Subcutaneous adipose tissue (tissue), 4 donors: ENCODE results near the gene THSD7B. TPM values are rescaled to one million over a fixed set of nuclear protein-coding genes. Genes with fewer than 3 reads are reported as not detected.

Source experiments
- CTCF ChIP-seq: fragments of 450-650 bp; IDR thresholded peaks from one replicate; pipeline ENCODE4 v1.5.1; 2016; ENCODE audit warnings: low read depth, mild to moderate bottlenecking, control low read depth, antibody characterized with exemption, moderate library complexity
- total RNA-seq, 4 donors: library from RNA; depleted of rRNA; stranded (reverse); fragments of >200 nt; gene quantifications; one replicate each; pipeline ENCODE4 v1.1.0, GENCODE V29; 2016

Gene THSD7B
- total RNA-seq, 4 donors from 2014 or later: 2.0 to 5.1 (median 2.8) TPM

DNA sequence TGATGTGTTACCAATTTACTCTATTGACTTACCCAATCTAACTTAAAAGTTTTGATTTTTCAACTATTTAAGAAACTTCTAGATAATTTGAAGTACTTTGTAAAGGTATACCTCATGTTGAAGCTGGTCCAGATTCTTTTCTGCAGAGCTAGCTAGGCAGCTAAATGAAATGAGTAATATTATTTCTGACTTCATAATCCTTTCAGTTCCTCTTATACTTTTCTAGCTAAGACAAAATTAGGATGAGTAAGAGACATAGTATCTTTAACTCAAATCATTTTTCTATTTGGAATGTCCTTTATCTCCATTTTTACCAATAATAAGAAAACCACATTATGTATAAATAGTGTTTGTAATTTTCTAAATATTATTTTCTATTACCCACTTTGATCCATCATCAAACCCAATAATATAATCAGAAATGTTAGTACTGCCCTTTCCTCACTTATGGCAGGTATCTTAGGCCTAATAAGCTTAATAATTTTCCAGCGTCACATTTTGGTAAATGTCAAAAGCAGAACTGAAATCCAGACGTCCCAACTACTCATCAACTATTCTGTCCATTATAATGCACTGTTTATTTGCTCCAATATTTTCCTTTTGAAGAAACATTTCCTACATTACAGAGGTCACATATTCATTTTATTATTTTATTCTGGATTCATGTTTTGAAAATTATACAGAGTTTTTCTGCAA lies 456.6 kb downstream of the THSD7B start:
- TF ChIP-seq CTCF: no peak

DNA sequence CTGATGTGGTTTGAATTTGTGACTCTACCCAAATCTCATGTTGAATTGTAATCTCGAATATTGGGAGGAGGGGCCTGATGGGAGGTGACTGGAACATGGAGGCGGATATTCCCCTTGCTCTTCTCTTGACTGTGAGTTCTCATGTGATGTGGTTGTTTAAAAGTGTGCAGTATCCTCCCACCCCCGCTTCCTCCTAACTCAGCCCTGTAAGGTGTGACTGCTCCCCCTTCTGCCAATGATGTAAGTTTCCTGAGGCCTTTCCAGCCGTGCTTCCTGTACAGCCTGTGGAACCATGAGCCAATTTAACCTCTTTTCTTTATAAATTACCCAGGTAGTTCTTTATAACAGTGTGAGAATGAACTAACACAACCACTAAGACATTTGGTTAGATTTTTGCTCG lies 458.4 kb downstream of the THSD7B start:
- no peak for TF ChIP-seq CTCF

DNA sequence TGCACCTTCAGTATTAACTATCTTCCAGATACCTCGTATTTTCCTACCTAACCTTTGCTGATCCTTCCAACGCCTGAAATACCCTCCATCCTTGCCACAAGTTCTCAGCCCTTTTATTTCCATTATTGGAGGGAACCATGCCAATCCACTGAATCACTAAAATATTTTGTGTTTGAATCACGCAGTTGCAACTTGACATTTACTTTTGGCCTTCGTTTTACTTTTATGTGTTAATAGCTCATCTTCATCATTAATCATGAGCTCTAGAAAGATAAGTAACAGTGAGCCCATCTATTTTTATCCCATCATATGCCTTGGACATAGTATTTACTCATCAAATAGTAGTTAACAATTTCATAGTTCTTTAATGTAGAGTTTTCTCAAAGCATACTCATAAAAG lies 463.2 kb downstream of the THSD7B start:
- TF ChIP-seq CTCF: no peak

DNA sequence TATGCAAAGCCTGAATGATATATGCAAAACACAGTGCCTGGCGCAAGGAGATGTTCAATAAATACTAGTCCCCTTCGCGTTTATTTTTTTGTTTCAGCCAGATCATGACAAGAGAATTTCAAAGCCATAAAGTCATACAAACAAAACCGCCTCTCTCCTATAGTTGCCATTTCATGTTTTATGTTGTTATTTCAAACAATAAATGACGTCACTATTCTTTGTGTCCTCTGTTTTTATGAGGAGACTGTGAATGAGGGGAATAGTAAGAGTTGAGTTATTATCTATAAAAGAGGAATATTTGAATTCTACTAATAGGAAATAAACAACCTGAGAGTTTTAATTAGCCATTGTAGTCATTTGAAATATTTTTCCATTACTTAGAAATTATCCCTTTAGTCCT lies 464.5 kb downstream of the THSD7B start:
- TF ChIP-seq CTCF: no peak

DNA sequence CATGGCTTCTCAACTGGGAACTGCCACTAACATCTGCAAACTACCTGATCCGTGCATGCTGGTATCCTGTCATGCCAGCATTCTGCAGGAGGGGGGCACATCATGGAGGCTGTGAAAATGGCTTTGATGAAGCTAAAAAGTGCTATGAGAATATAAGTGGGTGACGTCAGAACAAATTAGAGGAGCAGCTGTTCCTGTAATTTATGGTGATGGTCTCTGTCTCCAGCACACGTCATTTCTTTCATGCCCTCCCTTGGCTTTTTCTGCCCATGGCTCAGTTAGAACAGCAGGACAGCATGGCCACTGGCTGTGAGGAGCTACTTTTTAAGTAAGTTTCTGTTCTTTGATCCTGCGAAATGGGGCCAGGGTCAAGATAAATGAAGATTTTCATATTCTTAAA lies 466.3 kb downstream of the THSD7B start:
- TF ChIP-seq CTCF: no peak

- no peak for TF ChIP-seq CTCF
Observed at GRCh38 chr2:137232076-137232475, 466.7 kb downstream of the THSD7B start.

DNA sequence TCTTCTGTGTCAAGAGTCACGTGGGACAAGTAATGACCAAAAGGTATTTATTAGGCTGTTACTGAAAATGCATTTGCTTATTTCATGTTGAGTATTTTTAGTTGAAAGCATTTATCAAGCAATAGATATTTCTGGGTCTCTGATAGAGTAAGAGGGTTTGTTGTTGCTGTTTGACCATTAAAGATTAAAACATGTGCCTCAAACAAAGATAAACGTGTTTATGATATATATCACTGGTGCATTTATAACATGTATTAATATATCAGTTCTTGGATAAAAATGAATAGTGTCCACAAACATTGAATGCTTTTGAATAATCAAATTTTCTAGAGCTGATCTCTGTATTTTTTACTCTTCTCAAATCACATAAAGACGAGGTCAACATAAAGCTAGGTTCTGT lies 467.7 kb downstream of the THSD7B start:
- TF ChIP-seq CTCF: no peak
